HepG2 (cell line): ENCODE results near the gene ZFPM1. TPM values are rescaled to one million over a fixed set of nuclear protein-coding genes. Genes with fewer than 3 reads are reported as not detected.

Source experiments
- CHD2 ChIP-seq: IDR thresholded peaks from 2 replicates; pipeline ENCODE4 v1.6.1; 2011; ENCODE audit warnings: low read depth, low read length, improper control_type of control experiment
- KDM5B ChIP-seq: sonication (generic); formaldehyde crosslinking; IDR thresholded peaks from 2 replicates; pipeline ENCODE4 v1.4.0; 2020; ENCODE audit warnings: missing genetic modification reagents, mild to moderate bottlenecking, borderline replicate concordance
- NFYC ChIP-seq: IDR thresholded peaks from 2 replicates; pipeline ENCODE4 v1.6.1; 2016; ENCODE audit warnings: missing genetic modification reagents, missing compliant biosample characterization
- NONO ChIP-seq, 2 experiments: fragments of 450-650 bp in 1 of 2; sonication (generic) in 1 of 2; formaldehyde crosslinking in 1 of 2; IDR thresholded peaks in 1 of 2; conservative IDR thresholded peaks in 1 of 2; 2 replicates each; pipeline versions ENCODE4 v1.6.1 to v1.8.0; 2017 to 2022; ENCODE audit warnings: mild to moderate bottlenecking in 1 of 2, missing genetic modification reagents in 1 of 2, moderate library complexity in 1 of 2
- PAX8 ChIP-seq: sonication (generic); formaldehyde crosslinking; IDR thresholded peaks from 2 replicates; pipeline ENCODE4 v1.8.0; 2022; ENCODE audit warnings: mild to moderate bottlenecking, missing genetic modification reagents, borderline replicate concordance
- REL ChIP-seq: sonication (generic); formaldehyde crosslinking; conservative IDR thresholded peaks from 2 replicates; pipeline ENCODE4 v1.8.0; 2022; ENCODE audit warnings: mild to moderate bottlenecking, missing genetic modification reagents, moderate library complexity
- SIX4 ChIP-seq: sonication (generic); formaldehyde crosslinking; IDR thresholded peaks from 2 replicates; pipeline ENCODE4 v1.4.0; 2020; ENCODE audit warnings: missing genetic modification reagents
- ZNF251 ChIP-seq: sonication (generic); formaldehyde crosslinking; IDR thresholded peaks from 2 replicates; pipeline ENCODE4 v1.9.0; 2021; ENCODE audit warnings: mild to moderate bottlenecking, missing genetic modification reagents
- ZNF572 ChIP-seq: sonication (generic); formaldehyde crosslinking; IDR thresholded peaks from 2 replicates; pipeline ENCODE4 v1.5.1; 2020; ENCODE audit warnings: mild to moderate bottlenecking, missing genetic modification reagents
- ZNF616 ChIP-seq: sonication (generic); formaldehyde crosslinking; IDR thresholded peaks from 2 replicates; pipeline ENCODE4 v1.5.0; 2020; ENCODE audit warnings: low read depth, mild to moderate bottlenecking, missing genetic modification reagents
- ZNF768 ChIP-seq: sonication (generic); formaldehyde crosslinking; IDR thresholded peaks from 2 replicates; pipeline ENCODE4 v1.4.0; 2020; ENCODE audit warnings: missing genetic modification reagents
- ZNF790 ChIP-seq: sonication (generic); formaldehyde crosslinking; IDR thresholded peaks from 2 replicates; pipeline ENCODE4 v1.8.0; 2022; ENCODE audit warnings: missing genetic modification reagents, mild to moderate bottlenecking, borderline replicate concordance
- ZNF841 ChIP-seq: sonication (generic); formaldehyde crosslinking; IDR thresholded peaks from 2 replicates; pipeline ENCODE4 v1.8.1; 2023; ENCODE audit warnings: missing genetic modification reagents, borderline replicate concordance
- ZNF878 ChIP-seq: sonication (generic); formaldehyde crosslinking; IDR thresholded peaks from 2 replicates; pipeline ENCODE4 v1.8.1; 2023; ENCODE audit warnings: mild to moderate bottlenecking, missing genetic modification reagents, moderate library complexity
- polyA plus RNA-seq, 8 experiments: library from polyadenylated mRNA; depleted of rRNA in 3 of 8; stranded (reverse) in 7 of 8; unstranded in 1 of 8; fragments of >200 nt; fragmentation: Illumina TruSeq in 4 of 8; extraction: Trizol in 4 of 8; gene quantifications; 2 replicates each; pipeline versions ENCODE4 v1.2.1 to v1.2.3, GENCODE V29; 2011 to 2016; ENCODE audit warnings: low read depth in 4 of 8, missing spikeins in 1 of 8, mixed read lengths in 1 of 8; ENCODE audit not compliant: insufficient read depth in 1 of 8
- total RNA-seq, 5 experiments: library from RNA; depleted of rRNA; stranded (reverse); fragments of >200 nt; fragmentation: Illumina TruSeq; extraction: Trizol; gene quantifications; 2 replicates each; pipeline ENCODE4 v1.2.3, GENCODE V29; 2016; ENCODE audit warnings: low read depth in 1 of 5
- TF ChIP-seq, protein P1 (sequence below), 2 experiments: fragments of 450-650 bp in 1 of 2; sonication (generic) in 1 of 2; formaldehyde crosslinking; IDR thresholded peaks; 2 replicates each; pipeline versions ENCODE4 v1.5.0 to v1.8.0; 2020 to 2022; ENCODE audit warnings: mild to moderate bottlenecking in 1 of 2, missing genetic modification reagents in 1 of 2
- TF ChIP-seq, protein P2 (sequence below): sonication (generic); formaldehyde crosslinking; IDR thresholded peaks from 2 replicates; pipeline ENCODE4 v1.4.0; 2020; ENCODE audit warnings: missing genetic modification reagents, borderline replicate concordance
- TF ChIP-seq, protein P3 (sequence below): sonication (generic); formaldehyde crosslinking; IDR thresholded peaks from 2 replicates; pipeline ENCODE4 v1.8.0; 2022; ENCODE audit warnings: missing genetic modification reagents, mild to moderate bottlenecking, moderate library complexity, borderline replicate concordance
- TF ChIP-seq, protein P4 (sequence below): sonication (generic); formaldehyde crosslinking; IDR thresholded peaks from 2 replicates; pipeline ENCODE4 v1.5.1; 2020; ENCODE audit warnings: mild to moderate bottlenecking, missing genetic modification reagents

The ZFPM1 gene
- total and polyA plus RNA-seq, 2 of the 13 experiments (the other 11 are each of a cell fraction or from before 2014, with no cell fraction given): 1.3 to 3.8 TPM

DNA sequence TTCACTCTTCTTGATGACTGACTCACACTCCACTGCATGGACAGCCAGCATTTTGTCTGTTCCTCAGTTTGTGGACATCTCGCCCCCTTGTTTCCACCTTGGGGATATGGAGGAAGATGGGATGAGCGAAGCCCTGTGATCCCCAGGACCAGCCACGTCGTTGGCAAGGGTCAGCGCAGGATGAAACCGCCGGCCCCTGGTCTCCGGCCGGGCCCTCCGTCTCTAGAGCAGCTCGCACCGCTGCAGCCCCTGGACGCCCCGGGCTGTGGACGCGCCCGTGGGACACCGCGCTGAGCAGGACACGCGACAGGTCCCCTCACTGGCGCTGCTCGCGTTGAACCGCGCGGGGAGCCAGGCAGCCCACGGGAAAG, 116.5 kb downstream of the ZFPM1 start (continued):
- TF ChIP-seq, protein P1, sequence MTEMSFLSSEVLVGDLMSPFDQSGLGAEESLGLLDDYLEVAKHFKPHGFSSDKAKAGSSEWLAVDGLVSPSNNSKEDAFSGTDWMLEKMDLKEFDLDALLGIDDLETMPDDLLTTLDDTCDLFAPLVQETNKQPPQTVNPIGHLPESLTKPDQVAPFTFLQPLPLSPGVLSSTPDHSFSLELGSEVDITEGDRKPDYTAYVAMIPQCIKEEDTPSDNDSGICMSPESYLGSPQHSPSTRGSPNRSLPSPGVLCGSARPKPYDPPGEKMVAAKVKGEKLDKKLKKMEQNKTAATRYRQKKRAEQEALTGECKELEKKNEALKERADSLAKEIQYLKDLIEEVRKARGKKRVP (CRISPR knock-in tag; IDR thresholded peaks at IDR 0.05): peak in 1 of 2 experiments; percentile 60; a peak in 1 of 4 replicates
- TF ChIP-seq, protein P2, sequence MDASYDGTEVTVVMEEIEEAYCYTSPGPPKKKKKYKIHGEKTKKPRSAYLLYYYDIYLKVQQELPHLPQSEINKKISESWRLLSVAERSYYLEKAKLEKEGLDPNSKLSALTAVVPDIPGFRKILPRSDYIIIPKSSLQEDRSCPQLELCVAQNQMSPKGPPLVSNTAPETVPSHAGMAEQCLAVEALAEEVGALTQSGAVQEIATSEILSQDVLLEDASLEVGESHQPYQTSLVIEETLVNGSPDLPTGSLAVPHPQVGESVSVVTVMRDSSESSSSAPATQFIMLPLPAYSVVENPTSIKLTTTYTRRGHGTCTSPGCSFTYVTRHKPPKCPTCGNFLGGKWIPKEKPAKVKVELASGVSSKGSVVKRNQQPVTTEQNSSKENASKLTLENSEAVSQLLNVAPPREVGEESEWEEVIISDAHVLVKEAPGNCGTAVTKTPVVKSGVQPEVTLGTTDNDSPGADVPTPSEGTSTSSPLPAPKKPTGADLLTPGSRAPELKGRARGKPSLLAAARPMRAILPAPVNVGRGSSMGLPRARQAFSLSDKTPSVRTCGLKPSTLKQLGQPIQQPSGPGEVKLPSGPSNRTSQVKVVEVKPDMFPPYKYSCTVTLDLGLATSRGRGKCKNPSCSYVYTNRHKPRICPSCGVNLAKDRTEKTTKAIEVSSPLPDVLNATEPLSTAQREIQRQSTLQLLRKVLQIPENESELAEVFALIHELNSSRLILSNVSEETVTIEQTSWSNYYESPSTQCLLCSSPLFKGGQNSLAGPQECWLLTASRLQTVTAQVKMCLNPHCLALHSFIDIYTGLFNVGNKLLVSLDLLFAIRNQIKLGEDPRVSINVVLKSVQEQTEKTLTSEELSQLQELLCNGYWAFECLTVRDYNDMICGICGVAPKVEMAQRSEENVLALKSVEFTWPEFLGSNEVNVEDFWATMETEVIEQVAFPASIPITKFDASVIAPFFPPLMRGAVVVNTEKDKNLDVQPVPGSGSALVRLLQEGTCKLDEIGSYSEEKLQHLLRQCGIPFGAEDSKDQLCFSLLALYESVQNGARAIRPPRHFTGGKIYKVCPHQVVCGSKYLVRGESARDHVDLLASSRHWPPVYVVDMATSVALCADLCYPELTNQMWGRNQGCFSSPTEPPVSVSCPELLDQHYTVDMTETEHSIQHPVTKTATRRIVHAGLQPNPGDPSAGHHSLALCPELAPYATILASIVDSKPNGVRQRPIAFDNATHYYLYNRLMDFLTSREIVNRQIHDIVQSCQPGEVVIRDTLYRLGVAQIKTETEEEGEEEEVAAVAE (CRISPR knock-in tag): 0 out of 2 replicates have a peak, but pooled peaks have one; percentile 9
- TF ChIP-seq ZNF768 (CRISPR knock-in tag) (peak; percentile 35; the same call in 1 of the 2 replicates), SIX4 (CRISPR knock-in tag) (no peak), REL (peak; percentile 95), KDM5B (CRISPR knock-in tag) (peak; percentile 21; the same call in 1 of the 2 replicates), ZNF251 (CRISPR knock-in tag) (no peak), ZNF616 (0 out of 2 replicates have a peak, but pooled peaks have one; percentile 20), ZNF878 (CRISPR knock-in tag) (no peak), PAX8 (0 out of 2 replicates have a peak, but pooled peaks have one; percentile 15), ZNF790 (peak; percentile 28; the same call in 1 of the 2 replicates), NFYC (CRISPR knock-in tag) (0 out of 2 replicates have a peak, but pooled peaks have one; percentile 10), ZNF572 (CRISPR knock-in tag) (peak; percentile 55; the same call in 1 of the 2 replicates), ZNF841 (CRISPR knock-in tag) (peak; percentile 40; the same call in 1 of the 2 replicates), CHD2 (0 out of 2 replicates have a peak, but pooled peaks have one; percentile 30), NONO (IDR thresholded peaks at IDR 0.05) (no peak), NONO (CRISPR knock-in tag; conservative IDR thresholded peaks at IDR 0.05) (peak; percentile 70; the same call in 1 of the 2 replicates)
- TF ChIP-seq, protein P3, sequence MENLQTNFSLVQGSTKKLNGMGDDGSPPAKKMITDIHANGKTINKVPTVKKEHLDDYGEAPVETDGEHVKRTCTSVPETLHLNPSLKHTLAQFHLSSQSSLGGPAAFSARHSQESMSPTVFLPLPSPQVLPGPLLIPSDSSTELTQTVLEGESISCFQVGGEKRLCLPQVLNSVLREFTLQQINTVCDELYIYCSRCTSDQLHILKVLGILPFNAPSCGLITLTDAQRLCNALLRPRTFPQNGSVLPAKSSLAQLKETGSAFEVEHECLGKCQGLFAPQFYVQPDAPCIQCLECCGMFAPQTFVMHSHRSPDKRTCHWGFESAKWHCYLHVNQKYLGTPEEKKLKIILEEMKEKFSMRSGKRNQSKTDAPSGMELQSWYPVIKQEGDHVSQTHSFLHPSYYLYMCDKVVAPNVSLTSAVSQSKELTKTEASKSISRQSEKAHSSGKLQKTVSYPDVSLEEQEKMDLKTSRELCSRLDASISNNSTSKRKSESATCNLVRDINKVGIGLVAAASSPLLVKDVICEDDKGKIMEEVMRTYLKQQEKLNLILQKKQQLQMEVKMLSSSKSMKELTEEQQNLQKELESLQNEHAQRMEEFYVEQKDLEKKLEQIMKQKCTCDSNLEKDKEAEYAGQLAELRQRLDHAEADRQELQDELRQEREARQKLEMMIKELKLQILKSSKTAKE: 0 out of 2 replicates have a peak, but pooled peaks have one; percentile 36
- TF ChIP-seq, protein P4, sequence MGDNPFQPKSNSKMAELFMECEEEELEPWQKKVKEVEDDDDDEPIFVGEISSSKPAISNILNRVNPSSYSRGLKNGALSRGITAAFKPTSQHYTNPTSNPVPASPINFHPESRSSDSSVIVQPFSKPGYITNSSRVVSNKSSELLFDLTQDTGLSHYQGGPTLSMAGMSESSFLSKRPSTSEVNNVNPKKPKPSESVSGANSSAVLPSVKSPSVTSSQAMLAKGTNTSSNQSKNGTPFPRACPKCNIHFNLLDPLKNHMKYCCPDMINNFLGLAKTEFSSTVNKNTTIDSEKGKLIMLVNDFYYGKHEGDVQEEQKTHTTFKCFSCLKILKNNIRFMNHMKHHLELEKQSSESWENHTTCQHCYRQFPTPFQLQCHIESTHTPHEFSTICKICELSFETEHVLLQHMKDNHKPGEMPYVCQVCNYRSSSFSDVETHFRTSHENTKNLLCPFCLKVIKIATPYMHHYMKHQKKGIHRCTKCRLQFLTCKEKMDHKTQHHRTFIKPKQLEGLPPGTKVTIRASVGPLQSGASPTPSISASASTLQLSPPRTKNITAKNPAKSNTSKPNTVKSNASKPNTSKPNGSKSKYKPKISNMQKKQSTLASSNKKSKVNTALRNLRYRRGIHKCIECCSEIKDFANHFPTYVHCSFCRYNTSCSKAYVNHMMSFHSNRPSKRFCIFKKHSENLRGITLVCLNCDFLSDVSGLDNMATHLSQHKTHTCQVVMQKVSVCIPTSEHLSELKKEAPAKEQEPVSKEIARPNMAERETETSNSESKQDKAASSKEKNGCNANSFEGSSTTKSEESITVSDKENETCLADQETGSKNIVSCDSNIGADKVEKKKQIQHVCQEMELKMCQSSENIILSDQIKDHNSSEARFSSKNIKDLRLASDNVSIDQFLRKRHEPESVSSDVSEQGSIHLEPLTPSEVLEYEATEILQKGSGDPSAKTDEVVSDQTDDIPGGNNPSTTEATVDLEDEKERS (CRISPR knock-in tag): peak; percentile 43; the same call in 1 of the 2 replicates
